Medulla oblongata (tissue), 1 donor: ENCODE results near the gene ZNF526.
A peak's percentile ranks its signal among the peaks of the same experiment; 100 is the strongest.
"Not testable (repeated sequence)": the region's sequence is repeated elsewhere in the genome, so short reads cannot be mapped to it uniquely, and the experiment has no call there.

ENCODE experiments used
- DNase-seq: peaks from one replicate; pipeline ENCODE4 v3.0.0-alpha.2; 2015; ENCODE audit errors: extremely low spot score

The ZNF526 gene

DNA sequence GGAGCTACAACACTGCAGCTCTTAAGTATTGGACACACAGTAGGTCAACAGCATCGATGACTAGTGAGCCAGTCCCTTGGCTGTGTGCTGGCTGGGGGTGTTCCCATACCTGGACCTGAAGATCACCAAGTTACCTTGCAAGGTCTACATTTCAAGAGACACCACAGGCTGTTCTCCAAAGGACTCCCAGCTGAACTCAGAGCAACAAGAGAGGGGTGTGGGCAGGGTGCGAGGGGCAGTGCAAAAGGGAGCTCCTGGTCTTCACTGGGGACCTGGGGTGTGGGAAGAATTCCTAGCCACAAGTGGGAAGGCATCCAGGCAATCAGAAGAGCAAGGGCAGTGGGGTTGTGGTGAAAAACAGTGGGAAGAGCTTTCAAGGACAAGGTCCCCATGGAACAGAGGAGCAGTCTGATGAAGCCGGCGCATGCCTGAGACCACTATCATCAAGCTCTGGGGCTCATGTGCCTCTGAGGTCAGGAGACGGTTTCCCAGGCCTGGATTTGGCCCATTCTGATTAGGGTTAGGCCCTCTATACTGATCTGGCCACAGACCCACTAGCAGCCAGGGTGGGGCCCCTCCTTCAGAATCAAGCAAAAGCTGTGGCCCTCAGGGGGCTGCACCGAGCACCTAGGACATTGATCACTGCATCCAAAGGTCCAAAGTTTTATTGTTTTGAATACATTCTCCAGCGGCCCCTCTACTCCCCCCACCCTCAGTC lies 27.0 kb downstream of the ZNF526 start:
- no peak for DNase-seq

DNA sequence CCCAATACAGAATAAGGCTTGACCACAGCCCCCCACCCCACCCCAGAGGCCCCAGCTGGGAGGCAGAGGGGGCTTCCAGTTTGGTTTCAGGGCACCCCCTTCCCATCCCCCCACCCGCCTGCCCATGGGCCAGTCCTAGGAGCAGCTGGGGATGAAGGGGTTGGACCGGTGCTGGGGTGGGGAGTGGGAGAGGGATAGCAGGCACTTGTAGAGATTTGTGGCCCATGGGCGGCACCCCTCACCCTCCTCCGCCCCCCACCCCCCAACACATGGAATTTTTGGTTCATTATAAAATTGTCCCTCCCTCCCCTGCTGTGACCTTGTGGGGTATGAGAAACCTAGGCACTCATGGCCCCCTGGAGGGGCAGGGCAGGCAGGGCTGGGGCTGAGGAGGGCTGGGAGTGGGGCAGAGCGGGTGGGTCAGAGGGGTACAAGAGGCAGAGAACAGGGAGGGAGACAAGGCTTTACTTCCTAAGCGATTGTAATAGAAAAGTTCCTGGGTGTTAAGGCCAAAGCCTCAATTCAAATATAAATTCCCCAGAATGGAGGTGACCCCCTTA lies 27.6 kb downstream of the ZNF526 start:
- no peak for DNase-seq

DNA sequence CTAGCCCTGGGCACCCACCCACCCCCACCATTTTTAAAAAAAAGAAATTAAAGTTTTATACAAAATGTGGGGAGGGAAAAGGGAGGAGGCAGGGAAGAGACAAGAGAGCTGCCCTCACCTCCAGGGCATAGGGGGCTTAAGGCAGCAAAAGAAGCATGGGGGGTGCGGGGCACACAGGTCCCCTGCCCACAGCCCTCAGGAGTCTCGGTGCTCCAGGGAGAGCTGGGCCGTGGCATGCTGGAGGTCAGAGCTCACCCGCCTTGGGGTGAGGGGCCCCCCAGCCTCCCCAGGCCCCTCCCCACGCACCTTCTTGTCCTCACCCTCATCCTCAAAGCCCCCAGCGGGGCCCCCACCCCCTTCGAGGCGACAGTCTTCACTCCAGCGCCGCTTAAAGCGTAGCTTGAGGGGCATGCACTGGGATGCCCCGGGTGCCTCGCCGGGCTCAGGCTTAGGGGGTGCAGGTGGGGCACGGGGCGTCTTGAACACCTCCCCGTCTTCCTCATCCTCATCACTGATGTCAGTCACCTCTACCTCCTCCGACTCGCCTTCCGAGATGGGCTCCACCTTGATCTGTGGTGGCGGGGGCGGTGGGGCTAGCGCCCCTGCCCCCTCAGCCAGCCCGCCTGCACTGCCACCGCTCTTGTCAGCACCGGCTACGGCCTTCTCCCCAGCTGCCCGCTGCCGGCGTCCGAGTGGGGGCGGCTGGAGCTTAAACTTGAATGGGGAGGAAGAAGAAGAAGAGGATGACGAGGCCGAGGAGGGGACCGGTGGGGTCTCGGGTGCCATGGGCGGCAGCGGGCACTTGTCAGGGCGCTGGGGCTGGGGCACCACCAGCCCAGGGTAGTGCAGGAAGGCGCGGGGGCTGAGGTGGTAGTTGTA lies 28.4 kb downstream of the ZNF526 start:
- DNase-seq = no peak

DNA sequence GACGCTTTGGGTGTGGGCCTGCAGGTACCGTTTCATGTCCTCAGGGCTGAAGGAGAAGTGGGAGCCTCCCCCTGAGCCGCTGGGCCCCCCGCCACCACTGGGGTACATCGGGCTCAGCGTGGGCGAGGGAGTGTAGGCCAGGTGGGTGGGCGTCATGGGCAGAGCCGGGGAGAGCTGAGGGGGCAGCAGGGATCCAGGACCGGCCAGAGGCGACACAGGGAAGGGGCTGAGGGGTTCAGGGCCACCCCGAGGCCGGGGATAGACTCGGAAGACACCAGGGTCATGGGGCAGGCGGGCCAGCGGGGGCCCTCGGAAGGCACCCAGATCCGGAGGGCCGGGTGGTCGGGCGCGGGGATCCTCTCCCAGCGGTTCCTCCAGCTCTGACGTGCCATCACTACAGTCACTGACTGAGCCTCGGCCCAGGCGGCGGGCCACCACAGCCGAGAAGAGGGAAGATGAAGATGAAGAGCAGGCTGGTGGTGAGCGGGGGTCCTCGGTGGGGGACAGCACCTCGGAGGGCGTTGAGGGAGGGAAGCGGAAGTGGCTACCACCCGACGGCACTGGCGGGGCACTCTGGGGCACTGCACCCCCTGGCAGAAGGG lies 29.1 kb downstream of the ZNF526 start:
- DNase-seq = no peak

DNA sequence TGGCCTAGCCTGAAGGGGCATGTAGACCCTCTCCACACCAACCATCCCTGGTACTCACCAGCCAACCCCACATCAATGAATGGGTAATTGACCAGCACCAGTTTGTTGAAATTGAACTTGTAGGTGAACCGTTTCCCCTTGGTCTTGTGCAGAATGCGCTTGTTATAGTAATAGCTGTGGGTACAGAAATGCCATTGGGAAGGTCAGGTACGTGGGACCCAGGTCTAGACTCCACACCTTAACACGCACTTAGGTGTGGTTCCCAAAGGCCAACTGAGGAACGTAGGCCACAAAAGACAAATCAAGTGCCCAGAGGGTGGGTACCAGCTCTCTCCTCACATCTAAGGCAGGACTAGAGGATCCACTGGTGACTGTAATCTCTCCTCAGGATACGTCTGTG lies 29.7 kb downstream of the ZNF526 start:
- DNase-seq = no peak

DNA sequence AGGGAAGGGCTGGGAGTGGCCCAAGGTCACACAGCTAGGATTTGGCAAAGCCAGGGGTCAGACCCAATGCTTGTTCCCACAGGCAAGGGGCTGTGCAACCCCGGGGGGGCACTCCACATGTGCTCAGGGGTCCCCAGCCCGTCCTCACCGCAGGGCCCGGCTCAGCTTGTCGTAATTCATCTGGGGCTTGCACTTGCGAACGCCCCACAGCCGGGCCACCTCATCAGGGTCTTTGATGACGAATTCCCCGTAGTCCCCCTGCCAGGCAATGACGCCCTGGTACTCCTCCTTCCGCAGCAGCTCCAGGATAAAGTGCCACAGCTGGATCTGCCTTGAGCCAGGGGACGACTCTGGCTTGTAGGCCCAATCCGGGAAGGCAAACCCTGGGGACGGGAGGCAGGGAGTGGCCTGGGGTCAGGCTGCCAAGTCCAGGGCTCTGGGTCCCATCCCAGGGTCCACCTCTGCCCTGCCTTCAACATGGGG lies 30.1 kb downstream of the ZNF526 start:
- DNase-seq = no peak

DNA sequence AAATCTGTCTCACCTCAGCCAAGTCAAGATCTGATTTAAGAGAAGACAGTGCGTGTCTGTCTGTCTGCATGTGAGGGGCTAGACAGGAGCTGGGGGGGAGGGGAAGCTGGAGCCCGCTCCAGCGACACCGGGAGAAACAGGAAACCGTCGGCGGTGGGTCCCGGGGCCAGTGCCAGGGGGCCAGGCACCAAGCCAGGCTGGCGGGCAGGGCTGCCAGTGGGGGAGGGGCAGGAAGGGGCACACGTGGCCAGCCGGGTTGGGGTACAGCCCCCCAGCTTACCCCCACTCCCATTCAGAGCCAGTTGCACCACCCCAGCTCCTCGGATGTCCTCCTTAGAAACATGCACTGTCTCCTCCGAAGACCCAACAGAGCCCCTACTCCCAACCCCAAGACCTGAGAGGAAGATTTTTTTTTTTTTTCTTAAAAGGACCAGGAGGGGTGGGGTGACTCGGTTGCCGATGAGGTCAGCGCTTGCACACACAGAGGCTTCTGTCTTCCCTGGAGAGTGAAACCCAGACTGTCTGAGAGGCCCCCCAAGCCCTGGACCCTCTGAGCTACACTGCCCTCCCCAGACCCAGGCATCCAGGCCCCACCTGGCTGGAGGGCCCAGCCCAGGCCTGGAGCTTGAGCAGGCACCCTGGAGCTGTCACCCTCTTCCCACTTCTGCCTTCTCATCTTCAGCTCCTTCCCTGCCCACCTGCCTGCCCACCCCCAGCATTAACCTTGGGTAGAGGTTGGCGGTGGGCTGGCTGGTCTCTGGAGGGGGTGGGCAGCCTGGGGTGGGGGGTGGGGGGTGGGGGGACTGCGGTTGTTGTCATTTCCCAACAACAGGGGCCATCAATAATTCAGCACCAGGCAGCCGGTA lies 30.8 kb downstream of the ZNF526 start:
- peak; percentile 63 for DNase-seq

DNA sequence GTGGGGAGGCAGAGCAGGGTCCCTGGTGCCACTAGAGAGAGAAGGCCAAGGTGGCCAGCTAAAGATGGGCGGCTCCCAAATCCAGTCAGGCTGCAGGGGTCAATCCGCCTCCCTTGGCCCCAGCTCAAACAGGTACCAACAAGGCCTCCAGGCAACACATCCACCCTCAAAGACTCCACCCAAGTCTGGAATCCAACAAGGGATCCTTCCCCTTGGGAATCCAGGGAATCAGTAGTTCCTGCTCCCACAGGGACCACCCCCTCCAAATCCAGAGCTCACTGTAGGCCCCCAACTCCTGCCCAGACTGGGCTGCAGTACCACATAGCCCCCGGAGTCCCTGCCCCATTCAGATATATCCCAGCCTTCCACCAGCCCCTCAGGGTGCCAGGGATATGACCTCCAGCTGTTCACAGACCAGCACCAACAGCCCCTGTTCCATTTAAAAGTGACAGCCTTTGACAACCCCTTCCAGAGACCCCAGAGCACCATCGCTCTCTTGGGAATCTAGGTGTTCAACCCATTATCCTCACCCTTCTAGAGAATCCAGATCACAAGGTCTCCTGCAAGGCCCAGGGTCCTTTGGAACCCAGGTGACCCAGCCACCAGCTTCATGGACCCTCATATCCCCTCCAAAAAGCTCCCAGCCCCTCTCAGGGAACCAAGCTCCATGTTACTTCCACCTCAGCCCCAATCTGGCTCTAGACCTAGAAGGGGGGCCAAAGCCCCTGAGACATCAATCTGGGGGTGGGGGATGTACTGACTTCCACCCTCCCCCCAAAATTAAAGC lies 31.7 kb downstream of the ZNF526 start:
- peak; percentile 23 for DNase-seq

DNA sequence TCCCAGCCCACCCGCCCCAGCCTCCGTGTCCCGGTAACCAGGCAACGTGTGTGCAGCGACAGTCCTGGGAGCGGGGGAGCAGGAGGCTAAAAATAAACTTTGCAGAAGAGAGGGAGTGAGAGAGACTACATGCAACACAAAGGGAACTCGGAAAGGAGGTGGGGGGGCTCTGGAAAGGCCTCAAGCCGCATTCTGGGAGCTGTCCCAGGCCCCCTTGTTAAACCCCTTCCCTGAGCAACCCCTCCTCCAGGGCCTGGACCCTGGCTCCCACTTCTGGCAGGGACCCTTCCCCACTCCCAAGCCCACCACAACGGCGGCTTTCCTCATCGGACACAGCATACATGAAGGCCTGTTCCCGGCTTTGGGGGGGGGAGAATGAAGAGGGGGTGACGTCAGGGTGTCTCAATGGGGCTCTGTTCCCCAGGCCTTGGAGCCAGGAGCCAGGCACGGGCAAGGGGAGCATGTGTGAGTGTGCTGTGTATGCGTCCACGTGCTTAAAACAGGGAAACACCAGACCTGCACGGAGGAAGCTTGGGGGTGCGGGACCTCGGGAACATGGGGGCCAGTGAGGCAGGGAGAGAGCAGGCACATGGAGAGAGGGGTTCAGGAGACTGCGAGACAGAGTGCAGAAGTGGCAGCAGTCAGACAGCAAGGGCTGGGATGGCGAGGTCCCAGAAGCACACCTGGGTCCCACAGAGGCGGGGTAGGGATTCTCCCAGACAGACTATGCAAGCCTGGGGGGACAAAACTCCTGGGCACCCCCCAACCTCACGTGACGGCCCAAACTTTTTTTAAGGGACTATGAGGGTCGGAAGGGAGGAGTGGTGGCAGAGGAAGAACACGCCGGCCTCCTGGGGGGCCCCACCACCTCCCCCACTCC lies 32.5 kb downstream of the ZNF526 start:
- DNase-seq = peak; percentile 95

DNA sequence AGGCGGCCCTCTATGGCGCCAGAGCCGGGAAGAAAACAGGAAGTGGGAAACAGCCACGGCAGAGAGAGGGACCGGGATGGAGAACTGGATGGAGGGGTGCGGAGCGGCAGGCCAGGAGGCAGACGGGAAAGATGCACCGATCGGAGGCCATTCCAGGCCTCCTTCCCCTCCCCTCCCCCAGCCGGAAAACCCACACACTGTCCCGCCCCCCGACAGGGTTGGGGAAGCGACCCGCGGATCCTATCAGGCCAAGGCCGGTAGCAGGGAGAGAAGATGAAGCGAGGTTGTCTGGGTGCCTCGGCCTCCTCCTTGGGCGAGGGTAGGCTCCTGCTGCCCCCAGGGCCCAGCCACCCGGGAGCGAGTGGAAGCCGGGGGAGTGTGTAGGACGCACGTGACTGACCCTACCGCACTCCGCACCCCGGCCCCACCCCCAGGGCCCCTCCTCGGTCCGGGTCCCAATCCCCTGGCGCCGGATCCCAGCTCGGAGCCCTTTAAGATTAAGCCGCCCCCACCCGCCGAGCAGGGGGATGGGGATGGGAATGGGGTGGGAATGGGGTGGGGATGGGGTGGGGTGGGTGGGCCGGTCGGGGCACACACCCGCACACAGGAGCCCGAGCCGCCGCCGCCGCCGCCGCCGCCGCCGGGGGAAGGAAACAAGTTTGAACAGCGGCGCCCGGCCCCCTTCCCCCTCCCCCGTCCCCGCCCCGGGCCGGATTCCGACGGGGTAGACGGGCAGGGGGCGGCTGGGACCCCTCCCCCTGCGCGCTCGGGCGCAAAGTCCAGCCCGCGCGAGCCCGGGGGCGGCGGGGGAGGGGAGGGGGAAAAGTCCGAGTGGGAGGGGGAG lies 33.4 kb downstream of the ZNF526 start:
- DNase-seq = peak; percentile 53

DNA sequence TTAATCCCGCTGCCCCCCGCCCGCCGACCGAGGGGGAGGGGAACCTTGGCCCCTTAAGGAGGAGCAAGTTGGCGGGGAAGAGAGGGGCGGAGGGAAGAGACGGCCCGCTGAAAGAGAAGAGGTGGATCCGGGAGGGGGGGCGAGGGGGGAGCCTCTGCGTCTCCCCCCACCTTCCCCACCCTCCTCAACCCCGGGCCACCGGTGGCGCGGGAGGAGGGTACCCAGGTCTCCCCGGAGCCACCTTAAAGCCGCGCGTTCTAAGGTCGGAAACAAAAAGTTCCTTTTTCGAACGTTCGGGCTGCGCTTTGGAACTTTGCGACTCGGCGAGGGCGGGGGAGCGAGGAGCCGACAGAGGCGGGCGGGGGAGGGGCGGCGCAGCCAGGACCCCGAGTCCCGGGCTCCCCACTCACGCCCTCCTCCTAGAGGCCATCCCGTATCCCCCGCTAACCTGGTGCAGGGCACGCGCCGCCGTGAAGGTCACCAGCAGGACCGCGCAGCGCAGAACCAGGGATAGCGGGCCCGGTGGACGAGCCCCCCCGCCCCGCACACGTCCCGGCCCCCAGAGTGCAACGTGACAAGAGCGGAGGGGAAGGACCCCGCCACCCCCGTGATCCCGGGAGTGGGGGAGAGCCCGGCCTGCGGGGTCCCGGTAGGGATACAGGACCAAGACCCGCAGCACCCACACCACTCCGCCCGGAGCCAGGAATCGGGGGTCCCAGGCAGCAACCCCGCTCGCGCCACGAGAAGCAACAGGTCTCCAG lies 34.2 kb downstream of the ZNF526 start:
- peak; percentile 90 for DNase-seq

DNA sequence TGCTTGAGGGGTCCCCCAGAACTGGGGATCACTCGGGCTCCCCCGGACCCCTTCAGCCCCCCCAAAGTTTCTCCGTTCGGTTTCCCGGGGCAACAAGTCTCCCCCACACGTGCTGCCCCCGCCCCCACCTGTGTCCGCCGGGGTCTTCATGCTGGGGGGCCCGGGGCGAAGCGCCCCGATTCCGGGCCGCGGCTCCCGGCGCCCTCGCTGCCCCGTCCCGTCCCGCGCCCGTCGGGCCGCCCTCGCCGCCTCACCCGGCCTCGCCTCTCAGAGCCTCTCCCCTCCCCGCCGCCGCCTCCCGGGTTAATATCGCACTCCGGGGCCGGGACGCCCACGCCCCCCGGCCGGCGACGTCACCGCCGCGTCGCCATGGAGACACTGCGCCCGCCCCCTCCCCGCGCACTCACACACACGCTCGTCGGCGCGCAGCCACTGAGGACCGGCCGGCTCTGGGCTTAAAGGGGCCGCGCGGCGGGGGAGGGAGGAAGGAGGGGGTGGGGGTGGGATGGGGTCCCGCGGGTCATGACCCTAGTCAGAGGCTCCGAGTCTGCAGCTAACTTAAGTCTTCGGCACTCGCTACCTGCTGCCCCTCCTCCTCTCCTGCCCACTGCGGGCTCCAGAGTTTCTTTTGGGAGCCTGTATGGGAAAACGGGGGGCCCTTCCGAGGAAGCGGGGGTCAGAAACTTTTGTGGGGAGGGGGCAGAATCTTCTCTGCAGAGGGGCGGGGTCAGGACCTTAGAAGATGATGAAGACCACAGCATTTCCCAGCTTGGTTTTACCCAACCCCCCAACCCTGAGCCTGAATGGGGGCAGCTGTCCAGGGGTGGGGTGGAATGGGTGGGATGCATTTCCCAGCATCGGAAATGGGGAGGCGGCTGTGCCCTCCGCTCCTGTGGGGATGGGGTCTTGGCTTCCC lies 35.0 kb downstream of the ZNF526 start, which contains the start of gene ERF:
Gene ERF (minus strand): TSS at position 279 of the 916 bp plus-strand sequence. CDS start 129 bp downstream, at position 150.
- peak; percentile 95 for DNase-seq

DNA sequence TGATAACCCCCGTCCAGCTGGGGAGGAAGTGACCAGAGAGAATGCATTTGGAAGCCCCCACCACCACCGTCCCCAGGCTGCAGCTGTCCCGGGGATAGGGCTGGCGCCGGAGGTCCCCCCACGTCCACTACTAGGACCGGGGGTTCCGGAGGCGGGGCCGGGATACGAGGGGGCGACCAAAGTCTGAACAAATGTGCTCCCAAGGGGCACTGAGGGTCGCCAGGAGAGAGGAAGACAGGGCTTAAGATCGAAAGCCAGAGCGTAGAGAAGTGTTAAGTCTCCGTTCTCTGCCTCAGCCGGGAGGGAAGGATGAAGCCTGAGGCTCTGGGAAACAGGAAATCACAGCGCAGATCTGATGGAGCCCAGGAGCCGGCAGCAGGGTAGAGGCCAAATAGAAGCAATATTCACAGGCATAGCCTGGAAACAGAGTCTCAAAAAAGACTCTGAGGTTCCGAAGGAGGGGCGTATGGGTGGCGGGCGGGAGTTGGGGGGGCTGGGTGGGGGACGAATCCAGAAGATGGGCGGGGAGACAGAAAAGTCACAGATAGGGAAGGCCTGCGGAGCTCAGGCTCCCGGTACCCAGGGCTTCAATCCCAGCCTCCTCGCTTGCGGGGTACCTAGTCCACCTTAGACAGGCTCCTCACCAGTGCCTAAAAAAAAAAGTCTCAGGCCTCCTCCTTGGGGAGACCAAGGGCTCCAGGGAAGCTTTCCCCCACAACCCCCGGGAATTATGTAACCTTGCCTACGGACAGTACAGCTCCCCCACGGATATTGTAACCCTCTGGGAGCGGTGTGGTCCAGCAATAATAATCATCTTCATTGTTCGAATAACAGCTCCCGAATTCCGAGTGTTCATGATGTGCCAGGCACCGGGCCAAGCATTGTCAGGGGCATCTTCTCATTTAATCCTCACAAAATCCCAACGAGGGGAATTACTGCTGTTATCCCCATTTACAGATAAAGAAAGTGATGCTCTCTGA lies 35.9 kb downstream of the ZNF526 start:
- DNase-seq = peak; percentile 65

DNA sequence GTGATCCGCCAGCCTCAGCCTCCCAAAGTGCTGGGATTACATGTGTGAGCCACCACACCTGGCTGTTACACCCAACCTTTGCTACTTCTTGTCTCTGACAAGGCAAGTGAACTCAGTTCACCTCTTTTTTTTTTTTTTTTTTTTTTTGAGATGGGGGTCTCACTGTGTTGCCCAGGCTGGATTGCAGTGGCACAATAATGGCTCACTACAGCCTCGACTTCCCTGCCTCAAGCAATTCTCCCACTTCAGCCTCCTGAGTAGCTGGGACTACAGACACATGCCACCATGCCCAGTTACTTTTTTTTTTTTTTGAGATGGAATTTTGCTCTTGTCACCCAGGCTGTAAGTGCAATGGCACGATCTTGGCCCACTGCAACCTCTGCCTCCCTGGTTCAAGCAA lies 37.7 kb downstream of the ZNF526 start:
- DNase-seq = not testable (repeated sequence)

DNA sequence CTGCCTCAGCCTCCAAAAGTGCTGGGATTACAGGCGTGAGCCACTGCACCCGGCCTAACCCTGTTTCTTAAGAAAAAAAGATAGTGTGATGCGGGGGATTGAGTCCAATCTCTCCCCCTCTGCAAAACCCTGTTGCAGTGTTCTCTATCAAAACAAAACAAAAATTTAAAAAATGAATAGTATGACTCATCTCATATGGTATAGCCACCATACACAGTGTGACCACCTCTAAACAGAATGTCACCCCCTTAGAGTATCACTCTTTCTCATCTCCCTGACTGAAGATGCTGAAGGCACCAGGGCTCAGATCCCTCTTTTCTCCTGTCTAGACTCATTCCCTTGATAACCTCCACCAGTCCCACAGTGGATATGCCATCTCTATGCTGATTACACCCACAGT lies 41.7 kb downstream of the ZNF526 start:
- DNase-seq = no peak
